Fibroblast of gingiva (primary cell): ENCODE data around the gene PRDM16.

Experiments
- DNase-seq: peaks from one replicate; pipeline ENCODE4 v3.0.0-alpha.2; 2011; ENCODE audit warnings: low read depth

Gene PRDM16

GRCh38 chr1:3068564-3069431 is at the start of gene PRDM16:
Gene PRDM16, plus strand, starts transcription at chr1:3069203. Its CDS starts 57 bp downstream, at chr1:3069260.
- DNase-seq = peak; percentile 24

GRCh38 chr1:3019516-3020051 is 49.4 kb upstream of the PRDM16 start:
- DNase-seq = no peak

GRCh38 chr1:3020263-3020909 is 48.6 kb upstream of the PRDM16 start:
- DNase-seq = no peak

- DNase-seq = no peak
These were observed 47.8 kb upstream of the PRDM16 start, which contains the start of gene ACTRT2 for GRCh38 chr1:3021233-3021671. Gene ACTRT2, plus strand, starts transcription at chr1:3021467. Its CDS starts 220 bp downstream, at chr1:3021687.

GRCh38 chr1:3021801-3022401 is 47.1 kb upstream of the PRDM16 start:
- no peak for DNase-seq

- DNase-seq = no peak
These were observed 46.5 kb upstream of the PRDM16 start for GRCh38 chr1:3022511-3022973.

GRCh38 chr1:3022976-3023375 is 46.0 kb upstream of the PRDM16 start:
- DNase-seq = no peak

- no peak for DNase-seq
These were observed 45.0 kb upstream of the PRDM16 start for GRCh38 chr1:3024019-3024418.

GRCh38 chr1:3024588-3024987 is 44.4 kb upstream of the PRDM16 start:
- no peak for DNase-seq

GRCh38 chr1:3026124-3026523 is 42.9 kb upstream of the PRDM16 start:
- DNase-seq = no peak

GRCh38 chr1:3026581-3027391 is 42.2 kb upstream of the PRDM16 start:
- no peak for DNase-seq

- no peak for DNase-seq
These were observed 41.2 kb upstream of the PRDM16 start for GRCh38 chr1:3027611-3028371.

- DNase-seq = no peak
These were observed 40.3 kb upstream of the PRDM16 start for GRCh38 chr1:3028531-3029282.

- DNase-seq = no peak
These were observed 39.5 kb upstream of the PRDM16 start for GRCh38 chr1:3029481-3029961.

GRCh38 chr1:3029991-3030662 is 38.9 kb upstream of the PRDM16 start:
- DNase-seq = no peak

- DNase-seq = no peak
These were observed 38.2 kb upstream of the PRDM16 start for GRCh38 chr1:3030663-3031381.

GRCh38 chr1:3031401-3032221 is 37.4 kb upstream of the PRDM16 start:
- no peak for DNase-seq
